Stimulated activated CD4-positive, alpha-beta T cell treated with anti-CD3 and anti-CD28 coated beads, TNF-alpha, amount 100 ng/mL, for 24 hours (primary cell): ENCODE results near the gene TREM1.

Source experiments
- DNase-seq, 3 experiments: peaks; one replicate each; pipeline ENCODE4 v3.0.0-alpha.2; 2020; ENCODE audit warnings: low read depth in 3 of 3

TREM1 gene

GRCh38 chr6:41286544-41287346 is at the start of gene TREM1:
Gene TREM1, minus strand, starts transcription at chr6:41286682. Its CDS starts 27 bp downstream, at chr6:41286655.
- no peak for DNase-seq

- DNase-seq = no peak
These were observed 49.5 kb upstream of the TREM1 start for GRCh38 chr6:41335943-41336342.

- DNase-seq = no peak
These were observed 48.8 kb upstream of the TREM1 start, which contains the start of gene NCR2 for GRCh38 chr6:41335296-41335695. Gene NCR2, plus strand, starts transcription at chr6:41335608. Its CDS starts 269 bp downstream, at chr6:41335877.

GRCh38 chr6:41334482-41335040 is 48.1 kb upstream of the TREM1 start:
- DNase-seq = no peak

- DNase-seq = no peak
These were observed 46.6 kb upstream of the TREM1 start for GRCh38 chr6:41332842-41333736.

GRCh38 chr6:41332241-41332640 is 45.8 kb upstream of the TREM1 start:
- no peak for DNase-seq

GRCh38 chr6:41331401-41332150 is 45.1 kb upstream of the TREM1 start:
- DNase-seq = no peak

GRCh38 chr6:41327177-41327576 is 40.7 kb upstream of the TREM1 start:
- DNase-seq = no peak

GRCh38 chr6:41326092-41326491 is 39.6 kb upstream of the TREM1 start:
- no peak for DNase-seq

- DNase-seq = no peak
These were observed 39.1 kb upstream of the TREM1 start for GRCh38 chr6:41325446-41326066.

GRCh38 chr6:41321183-41321582 is 34.7 kb upstream of the TREM1 start:
- no peak for DNase-seq

- peak; percentile 70 to 81 (median 71) for DNase-seq
These were observed 32.4 kb upstream of the TREM1 start for GRCh38 chr6:41318654-41319565.

- DNase-seq = no peak
These were observed 31.8 kb upstream of the TREM1 start for GRCh38 chr6:41318261-41318653.

GRCh38 chr6:41315943-41316620 is 29.6 kb upstream of the TREM1 start:
- DNase-seq = no peak

GRCh38 chr6:41315203-41315602 is 28.7 kb upstream of the TREM1 start:
- DNase-seq = no peak

- DNase-seq = peak in 1 of 3 experiments; percentile 31
These were observed 19.8 kb upstream of the TREM1 start for GRCh38 chr6:41306187-41306854.

- DNase-seq = no peak
These were observed 16.2 kb upstream of the TREM1 start for GRCh38 chr6:41302638-41303037.

GRCh38 chr6:41298785-41299502 is 12.5 kb upstream of the TREM1 start:
- DNase-seq = no peak
